Activated T-cell treated with anti-CD3 and anti-CD28 coated beads for 1 hour (primary cell): ENCODE results near the gene RPH3AL.
"Not testable (repeated sequence)": the region's sequence is repeated elsewhere in the genome, so short reads cannot be mapped to it uniquely, and the experiment has no call there.

Experiments
- DNase-seq: peaks from one replicate; pipeline ENCODE4 v3.0.0-alpha.2; 2020; ENCODE audit warnings: low read depth

The RPH3AL gene

DNA sequence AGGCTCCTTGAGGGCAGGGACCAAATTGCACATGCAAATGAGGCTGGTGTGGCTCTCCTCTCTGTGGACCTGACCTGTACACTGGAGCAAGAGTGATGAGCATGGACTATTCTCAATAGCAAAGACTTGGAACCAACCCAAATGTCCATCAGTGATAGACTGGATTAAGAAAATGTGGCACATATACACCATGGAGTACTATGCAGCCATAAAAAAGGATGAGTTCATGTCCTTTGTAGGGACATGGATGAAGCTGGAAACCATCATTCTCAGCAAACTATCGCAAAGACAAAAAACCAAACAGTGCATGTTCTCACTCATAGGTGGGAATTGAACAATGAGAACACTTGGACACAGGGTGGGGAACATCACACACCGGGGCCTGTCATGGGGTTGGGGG, 128.0 kb downstream of the RPH3AL start:
- DNase-seq, result not testable (repeated sequence)

DNA sequence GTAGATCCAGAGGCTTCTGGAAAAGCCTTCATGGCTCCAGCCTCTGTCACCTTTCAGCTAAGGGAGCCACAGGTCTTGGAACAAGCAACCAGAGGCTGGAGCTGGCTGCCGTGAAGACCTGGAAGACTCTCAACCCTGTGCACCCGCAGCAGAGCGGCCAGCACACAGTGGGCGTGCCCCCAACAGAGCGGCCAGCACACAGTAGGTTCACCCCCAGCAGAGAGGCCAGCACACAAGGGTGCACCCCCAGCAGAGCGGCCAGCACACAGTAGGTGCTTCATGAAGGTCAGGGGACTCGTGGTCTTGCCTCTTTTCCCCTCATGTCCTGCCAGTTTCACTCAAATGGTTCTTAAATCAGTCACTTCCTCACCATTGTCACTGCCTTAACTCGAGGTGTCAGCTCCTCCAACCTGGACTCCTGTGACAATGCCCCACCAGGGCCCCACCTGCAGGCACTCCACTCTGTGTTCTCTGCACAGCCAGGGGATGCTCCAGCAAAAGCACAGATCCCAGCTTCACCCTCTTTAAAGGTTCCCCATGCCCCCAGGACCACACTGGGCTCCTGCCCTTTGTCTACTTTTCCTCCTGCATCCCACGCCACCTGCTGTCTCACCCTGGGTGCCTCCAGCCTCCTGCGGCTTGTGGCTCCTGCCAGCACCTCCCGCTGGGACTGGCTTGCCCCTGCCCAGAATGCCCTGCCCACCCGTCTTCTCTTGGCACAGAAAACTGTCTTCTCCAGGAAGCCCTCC, 128.7 kb downstream of the RPH3AL start:
- DNase-seq, result no peak

- DNase-seq, result no peak
Measured at GRCh38 chr17:222172-222571, 130.4 kb downstream of the RPH3AL start.

GRCh38 chr17:219696-220095, 132.9 kb downstream of the RPH3AL start:
- no peak for DNase-seq

- DNase-seq, result no peak
Measured at GRCh38 chr17:218432-219110, 134.0 kb downstream of the RPH3AL start.

- DNase-seq, result no peak
Measured at GRCh38 chr17:216625-217024, 136.0 kb downstream of the RPH3AL start.

DNA sequence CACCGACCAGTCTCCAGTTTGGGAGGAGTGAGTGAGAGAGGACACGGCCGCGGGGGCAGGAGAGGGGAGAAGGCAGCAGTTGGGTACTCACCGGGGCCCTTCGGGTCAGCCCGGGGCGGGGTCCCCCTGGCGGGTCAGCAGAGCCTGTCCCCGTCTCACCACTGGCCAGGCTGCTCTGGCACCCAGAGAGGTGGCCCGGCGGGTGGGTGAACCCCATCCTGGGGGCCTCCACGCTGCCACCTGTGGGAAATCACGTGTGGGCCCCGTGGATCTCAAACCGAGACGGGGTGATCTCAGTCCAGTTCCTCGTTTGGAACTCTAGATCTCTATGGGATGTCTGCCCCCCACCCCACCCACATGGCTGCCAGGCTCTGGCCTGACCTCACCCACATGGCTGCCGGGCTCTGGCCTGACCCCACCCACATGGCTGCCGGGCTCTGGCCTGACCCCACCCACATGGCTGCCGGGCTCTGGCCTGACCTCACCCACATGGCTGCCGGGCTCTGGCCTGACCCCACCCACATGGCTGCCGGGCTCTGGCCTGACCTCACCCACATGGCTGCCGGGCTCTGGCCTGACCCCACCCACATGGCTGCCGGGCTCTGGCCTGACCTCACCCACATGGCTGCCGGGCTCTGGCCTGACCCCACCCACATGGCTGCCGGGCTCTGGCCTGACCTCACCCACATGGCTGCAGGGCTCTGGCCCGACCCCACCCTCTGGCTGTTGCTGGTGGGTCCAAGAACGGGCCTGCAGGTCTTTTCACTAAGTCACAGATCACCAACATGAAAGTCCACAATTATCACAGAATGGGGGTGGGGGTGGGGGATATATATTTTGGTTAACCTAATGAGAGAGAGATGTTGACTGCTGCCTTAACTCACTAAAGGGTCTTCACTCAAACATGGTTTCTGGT, 136.8 kb downstream of the RPH3AL start:
- not testable (repeated sequence) for DNase-seq

GRCh38 chr17:214881-215331, 137.7 kb downstream of the RPH3AL start:
- DNase-seq, result no peak

- DNase-seq, result no peak
Measured at GRCh38 chr17:213286-214105, 139.1 kb downstream of the RPH3AL start.

- no peak for DNase-seq
Measured at GRCh38 chr17:210402-210801, 142.2 kb downstream of the RPH3AL start.

DNA sequence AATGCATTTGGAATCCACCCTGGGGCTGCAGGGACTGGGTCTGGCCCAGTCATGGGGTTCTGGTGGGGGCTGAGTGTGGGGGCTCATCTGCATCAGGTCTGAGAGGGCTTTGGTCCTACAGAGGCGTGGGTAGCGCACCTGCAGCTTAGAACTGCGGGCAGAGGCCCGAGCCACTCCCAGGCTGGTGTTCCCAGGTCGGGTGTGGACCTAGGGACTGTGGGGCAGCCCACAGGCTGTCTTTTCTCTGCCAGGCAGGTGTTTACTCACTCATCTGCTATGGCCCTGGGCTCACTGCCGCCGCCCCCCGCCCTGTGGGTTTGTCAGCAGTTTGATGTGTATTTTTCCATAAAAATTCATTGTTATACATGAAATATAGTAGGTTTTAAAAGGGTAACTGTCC, 144.2 kb downstream of the RPH3AL start:
- no peak for DNase-seq

DNA sequence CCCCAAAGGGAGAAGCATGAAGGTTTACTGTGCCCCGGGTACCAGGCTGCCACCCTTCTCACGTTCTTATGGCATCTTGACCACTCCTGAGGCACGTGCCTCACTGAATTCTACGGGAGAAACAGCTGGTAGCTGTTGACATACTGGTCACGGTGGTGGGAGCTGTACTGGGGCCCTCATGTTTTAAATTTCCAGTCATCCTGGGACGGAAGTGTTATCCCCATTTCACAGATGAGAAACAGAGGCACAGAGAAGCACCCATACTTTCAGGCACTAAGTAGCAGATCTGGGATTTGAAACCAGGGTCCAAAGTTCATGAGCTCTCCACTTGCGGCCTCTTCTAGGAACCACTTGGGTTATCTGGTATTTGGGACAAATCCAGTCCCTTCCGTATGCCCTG, 144.8 kb downstream of the RPH3AL start:
- no peak for DNase-seq

GRCh38 chr17:206941-207560, 145.6 kb downstream of the RPH3AL start:
- no peak for DNase-seq

DNA sequence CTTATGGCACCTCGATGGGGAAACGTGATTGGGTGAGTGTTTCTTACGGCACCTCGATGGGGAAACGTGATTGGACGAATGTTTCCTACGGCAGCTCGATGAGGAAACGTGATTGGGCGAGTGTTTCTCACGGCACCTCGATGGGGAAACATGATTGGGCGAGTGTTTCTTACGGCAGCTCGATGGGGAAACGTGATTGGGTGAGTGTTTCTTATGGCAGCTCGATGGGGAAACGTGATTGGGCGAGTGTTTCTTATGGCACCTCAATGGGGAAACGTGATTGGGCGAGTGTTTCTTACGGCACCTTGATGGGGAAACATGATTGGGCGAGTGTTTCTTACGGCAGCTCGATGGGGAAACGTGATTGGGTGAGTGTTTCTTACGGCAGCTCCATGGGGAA, 146.1 kb downstream of the RPH3AL start:
- DNase-seq, result not testable (repeated sequence)

GRCh38 chr17:205817-206216, 146.8 kb downstream of the RPH3AL start:
- DNase-seq, result no peak

- no peak for DNase-seq
Measured at GRCh38 chr17:205148-205669, 147.4 kb downstream of the RPH3AL start.

DNA sequence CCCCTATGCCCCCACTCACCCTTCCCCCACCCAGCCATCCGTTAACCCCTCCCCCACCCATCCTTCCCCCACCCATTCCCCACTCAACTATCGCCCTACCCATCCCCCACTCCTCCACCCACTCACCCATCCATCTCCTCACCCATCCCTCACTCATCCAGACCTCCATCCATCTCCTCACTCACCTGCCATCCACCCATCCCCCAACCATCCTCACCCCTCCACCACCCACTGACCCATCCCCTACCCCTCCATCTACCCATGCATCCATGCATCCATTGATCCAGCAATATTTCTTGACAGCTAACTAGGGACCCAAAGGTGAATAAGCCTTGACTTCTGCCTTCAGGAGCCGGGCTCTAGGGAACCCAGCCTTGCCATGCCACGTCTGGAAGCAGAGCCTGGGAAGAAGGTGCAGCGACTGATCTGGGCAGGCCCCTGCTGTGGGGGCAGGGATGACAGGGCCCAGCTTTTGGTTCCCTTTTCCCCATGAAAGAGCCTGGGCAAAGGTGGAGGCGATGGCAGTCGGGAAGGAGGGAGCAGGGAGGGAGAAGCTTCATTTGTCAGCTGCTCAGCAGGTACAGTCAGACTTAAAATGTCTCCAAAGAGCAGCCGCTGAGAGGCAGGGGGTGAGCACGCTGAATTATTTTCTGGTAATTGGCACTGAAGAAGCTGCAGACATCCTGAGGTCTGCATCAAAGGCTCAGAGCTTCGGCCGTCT, 148.0 kb downstream of the RPH3AL start:
- no peak for DNase-seq

DNA sequence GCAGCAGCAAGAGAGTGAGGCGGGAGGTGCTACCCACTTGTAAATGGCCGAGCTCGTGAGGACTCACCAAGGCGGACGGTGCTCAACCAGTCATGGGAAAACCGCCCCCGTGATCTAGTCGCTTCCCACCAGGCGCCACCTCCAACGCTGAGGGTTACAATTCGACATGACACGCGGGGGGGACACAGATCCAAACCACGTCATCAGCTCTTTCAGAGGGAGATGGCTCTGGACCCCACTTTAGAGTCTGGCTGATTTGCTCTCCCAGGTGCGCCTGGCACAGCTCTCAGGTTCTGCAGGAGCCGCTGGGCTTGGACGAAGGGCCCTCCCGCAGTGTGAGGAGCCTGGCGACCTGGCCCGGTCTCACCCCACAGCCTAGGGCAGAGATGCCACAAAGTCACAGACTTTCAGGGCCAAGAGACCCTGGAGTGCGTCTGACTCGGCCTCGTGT, 150.1 kb downstream of the RPH3AL start:
- no peak for DNase-seq

DNA sequence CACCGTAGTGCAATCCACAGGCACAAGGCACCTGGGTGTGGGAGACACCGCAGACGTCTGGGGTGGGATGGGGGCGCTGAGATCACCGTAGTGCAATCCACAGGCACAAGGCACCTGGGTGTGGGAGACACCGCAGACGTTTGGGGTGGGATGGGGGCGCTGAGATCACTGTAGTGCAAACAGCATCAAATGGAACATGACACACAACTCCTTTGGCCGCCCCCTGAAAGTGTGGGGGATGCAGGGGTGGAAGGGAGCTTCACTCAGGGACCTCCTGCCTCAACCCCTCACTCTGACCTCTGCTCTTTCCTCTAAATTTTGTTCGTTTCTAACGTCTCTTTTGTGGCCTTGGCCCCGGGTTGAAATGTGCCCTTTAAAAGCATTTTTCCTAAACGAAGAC, 150.9 kb downstream of the RPH3AL start:
- DNase-seq, result not testable (repeated sequence)

GRCh38 chr17:201257-201656, 151.3 kb downstream of the RPH3AL start:
- DNase-seq, result not testable (repeated sequence)
